ENCODE results near the gene RETSAT.
"Not testable (repeated sequence)": the region's sequence is repeated elsewhere in the genome, so short reads cannot be mapped to it uniquely, and the experiment has no call there.

Gene RETSAT

DNA sequence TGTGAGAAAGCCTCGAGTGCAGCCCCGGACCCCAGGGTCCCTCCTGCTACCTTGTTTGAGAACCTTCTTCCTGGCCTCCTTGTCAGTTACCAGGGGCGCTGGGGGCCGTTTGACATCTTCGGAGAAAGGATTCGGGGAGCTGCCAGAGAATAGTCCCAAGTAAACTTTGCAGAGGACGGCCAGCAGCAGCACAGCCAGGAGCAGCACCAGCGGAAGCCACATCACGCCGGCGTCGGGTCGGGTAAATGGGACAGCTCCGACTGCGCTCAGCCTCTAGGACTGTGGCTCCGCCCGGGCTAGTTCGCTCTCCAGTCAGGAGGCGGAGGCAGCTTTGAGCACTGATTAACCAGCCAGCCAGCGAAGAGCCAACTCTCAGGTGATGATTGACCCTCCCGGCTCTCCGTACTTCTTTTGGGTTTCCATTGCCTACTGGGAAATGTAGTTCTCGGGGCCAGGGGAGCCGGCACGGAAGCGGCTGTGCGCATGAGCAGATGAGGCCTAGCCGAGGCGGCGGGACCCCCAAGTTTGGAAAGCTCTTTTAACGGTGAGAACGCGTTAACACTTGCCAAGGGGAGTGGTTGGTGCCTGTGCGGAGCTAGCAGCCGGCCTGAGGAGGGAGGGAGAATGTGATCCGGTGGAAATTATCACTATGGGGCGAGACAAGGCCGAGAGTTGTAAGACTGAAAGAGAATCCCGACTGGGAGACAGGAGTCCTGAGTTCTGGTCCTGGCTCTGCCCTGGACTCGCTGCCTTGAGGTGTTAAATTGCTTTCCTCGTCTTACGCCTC, at the start of gene RETSAT, which contains the start of gene ELMOD3:
TSS of gene RETSAT (minus strand) at position 243 of the 787 bp plus-strand sequence. CDS start at position 222, 21 bp downstream.
TSS of gene ELMOD3 (plus strand) at position 484 of the 787 bp plus-strand sequence. CDS start 2,430 bp downstream, outside the sequence.
- peak; percentile 75 for DNase-seq (ENCODE audit: low read depth)

DNA sequence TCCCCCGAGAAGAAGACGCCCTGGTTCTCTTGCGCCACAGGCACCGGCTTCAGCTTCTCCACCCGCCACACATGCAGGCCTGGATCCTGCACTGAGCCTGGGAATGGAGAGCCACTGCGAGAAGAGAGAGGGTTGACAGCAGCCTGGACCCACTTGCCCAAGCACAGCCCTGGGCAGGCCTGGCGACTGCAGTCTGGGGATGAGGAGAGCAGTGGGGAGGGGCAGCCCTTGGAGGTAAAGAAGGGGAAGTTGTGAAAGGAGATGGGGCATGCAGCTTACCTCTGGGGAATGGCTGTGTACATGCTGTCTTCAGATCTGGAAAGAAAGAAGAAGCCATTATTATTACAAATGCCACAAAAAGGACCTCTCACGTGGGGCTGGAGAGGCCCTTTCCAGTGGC, 47.5 kb upstream of the RETSAT start:
- DNase-seq (ENCODE audit: low read depth): no peak

DNA sequence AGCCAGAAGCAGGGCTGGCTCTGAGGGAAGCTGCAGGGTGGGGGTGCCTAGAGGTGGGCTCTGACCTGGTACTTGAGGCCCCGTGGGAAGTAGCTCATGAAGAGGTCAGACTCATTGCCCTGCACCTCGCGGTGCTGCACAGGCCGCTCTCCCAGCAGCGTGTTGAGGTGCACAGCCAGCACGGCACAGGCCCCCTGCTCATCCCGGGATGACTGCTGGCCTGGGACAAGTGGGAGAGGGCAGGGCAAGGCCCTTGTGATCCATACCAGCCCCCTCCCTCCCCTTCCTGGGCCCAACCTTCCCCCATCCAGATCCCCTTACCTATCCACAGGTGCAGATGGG, 47.1 kb upstream of the RETSAT start:
- DNase-seq (ENCODE audit: low read depth): no peak

DNA sequence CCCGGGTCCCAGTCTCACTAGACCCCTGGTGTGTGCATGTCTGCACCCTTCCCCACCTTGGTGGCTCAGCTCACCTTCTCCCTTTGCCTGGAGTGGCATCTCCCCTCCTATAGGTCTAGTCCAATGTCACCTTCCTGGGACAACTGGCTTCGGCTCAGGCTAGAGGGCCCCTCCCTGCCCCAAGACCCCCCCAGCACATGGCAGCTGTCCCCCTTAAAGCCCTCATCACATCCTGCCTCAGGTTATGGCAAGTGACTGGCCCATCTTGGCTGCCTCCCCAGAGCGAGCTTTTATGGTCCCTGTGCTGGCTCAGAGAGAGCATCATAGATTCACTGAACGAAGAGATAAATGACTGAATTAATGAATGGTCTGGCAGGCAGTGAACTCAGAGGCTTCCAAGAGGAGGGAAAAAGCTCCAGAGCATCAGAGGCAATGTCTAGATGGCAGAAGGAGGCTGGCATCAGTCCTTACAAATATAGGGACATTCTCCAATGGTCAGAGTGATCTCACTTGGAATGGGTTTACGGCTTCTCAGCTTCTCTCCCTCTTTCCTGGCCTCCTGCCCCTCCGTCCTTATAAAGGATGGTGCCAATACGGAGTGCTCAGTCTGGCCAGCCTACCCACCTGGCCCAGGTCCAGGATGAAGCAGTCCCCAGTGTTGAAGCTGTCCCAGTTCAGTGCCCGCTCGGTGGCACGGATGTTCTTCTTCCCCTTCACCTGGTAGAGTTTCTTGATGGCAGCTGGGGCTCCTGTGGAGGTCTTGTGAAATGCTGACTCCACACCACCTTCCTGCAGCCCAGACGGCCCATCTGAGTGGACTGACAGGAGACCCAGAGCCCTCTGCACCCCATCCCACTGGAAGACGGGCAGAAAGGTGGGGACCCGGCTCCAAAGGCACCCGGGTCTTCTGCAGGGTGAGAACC, 46.5 kb upstream of the RETSAT start:
- no peak for DNase-seq (ENCODE audit: low read depth)

DNA sequence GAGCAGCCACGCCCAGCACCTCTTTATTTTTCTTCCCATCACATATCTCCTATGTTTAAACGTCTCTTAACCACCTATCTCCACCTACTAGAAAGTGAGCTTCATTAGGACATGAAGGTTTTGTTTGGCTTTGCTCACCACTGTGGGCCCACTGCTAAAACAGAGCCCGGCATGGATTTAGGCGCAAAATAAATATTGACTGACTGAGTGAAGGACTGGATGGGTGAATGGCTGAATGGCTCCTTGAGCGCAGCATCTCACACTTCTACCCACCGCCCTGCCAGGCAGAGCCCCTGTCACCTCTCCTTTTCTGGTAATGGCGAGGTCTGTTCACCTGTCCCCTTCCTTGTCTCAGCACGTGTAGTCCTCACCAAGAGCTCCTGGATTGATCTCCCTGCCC, 45.7 kb upstream of the RETSAT start:
- no peak for DNase-seq (ENCODE audit: low read depth)

DNA sequence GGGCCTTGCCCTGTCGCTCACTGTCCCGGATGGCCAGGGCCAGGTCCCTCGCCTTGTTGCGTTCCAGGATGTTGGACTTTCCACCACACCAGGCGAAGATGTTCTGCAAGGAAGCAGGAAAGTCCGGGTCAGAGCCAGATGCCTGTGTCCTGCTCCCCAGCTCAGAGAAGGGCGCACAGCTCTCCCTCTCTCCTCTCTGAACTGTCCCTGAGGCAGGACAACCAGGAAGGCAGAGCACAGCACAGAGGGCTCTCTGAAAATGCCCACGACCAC, 44.8 kb upstream of the RETSAT start:
- DNase-seq (ENCODE audit: low read depth): no peak

DNA sequence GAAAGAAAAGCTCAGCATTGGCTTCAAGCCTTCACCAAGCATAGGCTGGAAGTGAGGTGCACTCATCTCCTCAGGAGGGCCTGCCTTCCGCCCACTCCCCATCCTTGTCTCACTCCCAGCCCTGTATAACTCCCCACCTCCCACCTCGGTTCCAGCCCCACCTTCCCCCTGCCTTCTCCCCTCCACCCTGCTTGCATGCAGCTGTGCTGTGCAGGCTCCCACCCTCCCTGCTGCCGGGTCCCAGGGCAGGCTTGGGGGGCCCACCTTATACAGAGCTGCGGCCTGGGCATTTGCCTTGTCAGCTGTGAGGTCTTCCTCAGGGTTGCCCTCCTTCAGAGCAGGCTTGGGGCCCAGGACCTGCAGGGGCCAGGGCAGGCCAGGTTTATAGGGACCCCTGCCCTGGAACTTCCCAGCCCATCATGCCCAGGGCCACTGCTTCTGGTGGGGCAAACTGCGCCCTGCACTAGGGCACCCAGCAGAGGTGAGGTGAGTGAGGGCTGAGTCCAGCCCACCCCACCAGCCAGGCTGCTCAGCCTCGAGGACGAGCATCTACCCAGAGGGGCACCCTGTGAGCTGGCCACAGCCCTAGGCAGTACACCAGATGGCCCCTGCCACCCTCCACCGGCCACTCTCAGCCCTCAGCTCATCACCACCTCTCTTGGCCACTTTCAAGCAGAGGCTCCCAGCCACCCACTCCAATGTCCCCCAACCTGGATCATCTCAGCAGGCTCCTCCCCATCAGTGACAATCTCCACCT, 44.3 kb upstream of the RETSAT start:
- DNase-seq (ENCODE audit: low read depth): no peak

DNA sequence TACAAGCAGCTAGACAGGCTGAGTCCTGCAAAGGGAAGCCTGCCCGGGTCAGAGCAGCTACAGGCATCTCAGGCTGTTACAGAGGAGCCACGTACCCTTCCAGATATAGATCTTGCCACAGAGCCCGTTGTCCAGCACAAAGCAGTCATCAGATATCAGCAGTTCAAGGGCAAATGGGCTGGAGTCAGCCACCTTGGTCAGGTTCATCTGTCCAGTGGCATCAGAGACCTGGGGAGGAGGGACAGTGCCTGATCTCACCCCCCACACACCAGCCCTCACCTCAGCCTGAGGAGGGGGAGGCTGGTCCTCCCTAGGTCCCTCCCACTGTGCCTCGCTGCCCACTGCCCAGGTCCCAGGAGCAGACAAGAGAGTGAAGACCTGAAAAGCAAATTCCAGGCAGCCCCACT, 43.6 kb upstream of the RETSAT start:
- no peak for DNase-seq (ENCODE audit: low read depth)

DNA sequence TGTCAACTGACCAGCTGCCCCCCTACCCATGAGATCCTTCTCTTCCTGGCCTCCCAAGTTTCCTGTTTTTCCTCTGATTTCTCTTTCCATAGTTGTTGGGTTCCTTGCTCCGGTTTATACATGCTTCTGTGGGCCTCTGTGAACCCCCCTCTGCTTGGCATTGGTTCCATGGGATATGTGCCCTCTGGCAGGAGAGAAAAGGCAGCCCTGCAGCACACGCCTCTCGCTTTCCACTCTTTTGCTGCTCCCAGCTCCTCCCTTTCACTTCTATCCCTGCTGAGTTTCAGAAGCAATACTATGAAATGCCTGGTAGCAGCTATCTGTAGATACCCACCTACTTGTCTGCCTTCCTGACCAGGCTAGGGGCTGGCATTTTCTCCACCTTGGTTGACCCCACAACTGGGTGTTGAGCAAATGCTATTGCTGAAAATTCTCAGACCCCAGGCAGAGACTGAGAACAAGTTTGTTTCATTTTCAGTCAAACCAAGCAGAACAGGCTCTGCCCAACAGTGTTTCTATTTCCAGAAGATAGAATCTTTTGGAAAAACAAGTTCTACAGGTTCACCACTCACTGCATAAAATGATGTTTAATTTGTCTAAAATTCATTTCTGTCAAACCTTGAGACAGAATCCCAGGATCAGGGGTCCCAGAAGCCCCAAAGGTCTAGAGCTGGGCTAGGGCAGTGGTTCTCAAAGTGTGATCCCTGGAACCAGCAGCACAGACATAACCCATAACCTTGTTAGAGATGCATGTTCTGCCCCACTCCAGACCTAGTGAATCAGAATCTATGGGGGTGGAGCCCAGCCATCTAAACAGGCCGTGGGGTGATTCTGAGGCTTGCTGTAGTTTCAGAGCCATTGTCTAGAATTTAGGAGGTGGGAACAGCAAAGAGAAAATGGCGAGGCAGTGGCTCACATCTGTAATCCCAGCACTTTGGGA, 42.5 kb upstream of the RETSAT start:
- no peak for DNase-seq (ENCODE audit: low read depth)

DNA sequence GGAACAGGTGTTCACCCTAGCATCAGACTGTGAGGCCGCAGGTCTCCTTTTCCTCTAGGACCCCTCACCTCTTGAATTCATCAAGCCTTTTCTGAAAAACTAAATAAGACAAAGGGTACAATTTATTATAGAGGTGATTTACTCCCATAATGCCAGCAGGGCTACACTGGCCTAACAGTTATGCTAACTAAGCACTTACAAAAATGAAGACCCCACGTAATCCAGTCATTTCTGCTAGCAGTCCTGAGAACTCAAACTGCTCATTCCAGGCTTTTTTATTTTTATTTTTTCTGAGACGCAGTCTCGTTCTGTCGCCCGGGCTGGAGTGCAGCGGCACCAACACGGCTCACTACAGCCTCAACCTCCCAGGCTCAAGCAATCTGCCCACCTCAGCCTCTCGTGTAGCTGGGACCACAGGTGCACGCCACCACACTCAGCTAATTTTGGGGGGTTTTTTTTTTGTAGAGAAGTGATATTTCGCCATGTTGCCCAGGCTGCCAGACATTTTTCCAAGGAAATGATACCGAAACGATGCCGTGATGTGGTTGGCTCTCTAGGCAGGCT, 41.7 kb upstream of the RETSAT start:
- DNase-seq (ENCODE audit: low read depth): no peak

DNA sequence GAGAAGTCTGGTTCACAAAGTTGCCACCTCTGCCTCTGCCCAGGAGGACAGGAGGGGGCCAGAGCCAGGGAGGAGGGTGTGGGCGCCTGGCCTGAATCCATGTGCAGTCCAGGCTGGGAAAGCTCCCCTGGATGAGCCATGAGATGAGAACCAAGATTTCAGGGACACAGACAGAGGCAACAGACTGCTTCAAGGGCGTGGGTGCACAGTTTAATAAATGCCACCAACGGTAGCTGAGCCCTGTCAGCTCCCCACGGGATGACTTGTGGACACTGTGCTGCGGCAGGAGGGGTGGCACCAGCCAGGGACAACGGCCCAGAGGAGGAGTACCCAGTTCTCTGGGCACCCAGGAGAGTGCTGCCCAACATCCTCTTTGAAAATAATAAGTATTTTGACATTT, 40.6 kb upstream of the RETSAT start:
- no peak for DNase-seq (ENCODE audit: low read depth)

DNA sequence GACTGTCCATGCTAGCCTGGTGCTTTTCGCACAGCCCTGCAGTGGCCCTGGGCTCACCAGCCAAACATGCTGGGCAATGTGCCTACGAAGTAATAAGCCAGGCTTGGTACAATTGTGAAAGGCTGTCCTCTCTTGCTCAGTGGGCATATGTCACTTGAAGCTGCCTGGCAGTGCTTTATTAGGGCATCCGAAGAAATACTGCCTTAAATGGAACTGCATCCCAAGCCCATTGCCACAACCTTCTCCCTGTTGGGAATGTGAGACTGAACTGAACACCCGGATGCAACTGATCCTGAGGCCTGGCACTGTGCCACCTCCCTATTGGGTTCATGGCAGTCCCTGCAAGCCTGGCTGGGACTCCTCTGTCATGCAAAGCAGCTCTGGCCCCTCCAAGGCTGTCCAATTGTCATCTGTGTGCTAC, 39.9 kb upstream of the RETSAT start:
- no peak for DNase-seq (ENCODE audit: low read depth)

DNA sequence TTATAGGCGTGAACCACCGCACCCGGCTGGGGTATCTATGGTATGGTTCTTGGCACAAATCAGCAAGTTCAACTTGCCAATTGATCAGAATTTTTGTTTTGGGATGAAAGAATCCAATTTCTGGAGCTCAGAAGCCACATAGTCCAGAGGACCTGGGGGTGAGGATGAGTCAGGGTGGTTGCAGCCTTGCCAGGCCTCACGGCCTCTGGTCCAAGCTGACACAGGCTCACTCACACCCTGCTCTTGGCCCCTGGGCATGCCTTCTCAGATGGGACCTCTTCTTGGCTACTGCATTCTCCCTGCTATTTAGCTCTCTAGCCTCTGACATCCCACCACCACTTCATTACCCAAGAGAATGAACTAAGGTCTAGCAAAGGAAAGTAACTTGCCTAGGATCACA, 39.5 kb upstream of the RETSAT start:
- no peak for DNase-seq (ENCODE audit: low read depth)

DNA sequence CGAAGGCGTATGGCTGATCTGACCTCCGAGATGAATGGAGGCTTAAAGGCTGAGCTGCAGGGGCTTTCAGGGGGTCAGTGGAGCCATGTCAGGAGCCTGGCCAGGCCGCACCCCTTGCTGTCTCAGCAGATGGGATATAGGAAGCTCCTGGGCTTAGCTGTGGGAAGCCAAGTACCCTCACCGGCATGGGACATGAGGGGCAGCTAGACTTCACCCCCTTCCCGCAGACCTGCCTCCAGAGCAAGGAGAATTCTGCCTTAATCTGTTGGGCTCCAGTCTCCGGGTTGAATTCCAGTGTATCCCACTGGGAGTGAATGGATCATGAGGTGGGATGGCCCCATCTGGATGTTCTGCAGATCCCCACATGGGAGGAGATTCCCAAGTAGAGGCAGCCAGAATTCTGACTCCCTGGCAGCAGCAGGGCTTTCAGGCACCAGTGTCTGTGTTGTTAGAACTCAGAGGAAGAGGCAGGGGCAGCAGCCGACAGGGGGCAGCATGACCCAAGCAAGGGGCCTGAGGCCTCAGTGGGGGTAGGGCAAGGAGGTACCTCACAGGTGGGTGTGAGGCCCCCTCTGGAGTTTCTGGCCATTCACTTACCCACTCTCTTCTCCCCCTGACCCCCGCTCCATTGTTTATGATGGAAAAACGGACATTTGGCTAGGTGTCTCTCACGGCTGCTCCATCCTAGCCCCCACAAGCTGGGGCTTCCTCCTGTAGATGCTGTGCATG, 36.8 kb upstream of the RETSAT start:
- peak; percentile 38 for DNase-seq (ENCODE audit: low read depth)

DNA sequence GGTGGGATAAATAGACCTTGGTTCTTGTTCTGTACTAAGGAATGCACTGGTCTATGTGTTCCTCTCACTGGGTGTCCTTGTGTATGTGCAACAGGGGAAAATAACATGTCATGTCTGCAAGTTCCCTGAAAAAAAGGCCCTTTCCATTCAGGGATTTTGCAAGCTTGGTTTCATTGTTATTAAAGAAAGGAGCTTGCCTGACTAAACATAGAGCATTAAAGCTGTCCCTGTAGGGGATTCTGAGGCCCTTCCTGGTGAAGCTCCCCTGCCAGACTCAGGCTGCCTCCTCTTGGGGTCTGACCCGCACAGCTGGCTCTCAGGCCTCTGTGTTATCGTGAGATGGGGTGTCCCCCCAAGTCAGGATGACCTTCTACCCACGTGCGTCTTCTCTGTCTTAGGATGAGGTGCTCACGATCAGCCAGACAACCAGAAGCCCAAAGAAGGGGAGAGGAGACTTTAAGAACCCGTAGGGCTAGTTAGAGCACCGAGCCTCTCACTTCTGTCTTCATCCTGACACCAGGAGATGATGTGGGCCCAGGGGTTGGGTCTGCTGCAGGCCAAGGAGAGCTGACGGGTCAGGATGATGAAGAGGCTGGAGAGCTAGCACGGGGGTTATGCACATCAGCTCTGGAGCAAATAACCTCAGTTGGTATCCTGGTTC, 34.7 kb upstream of the RETSAT start:
- no peak for DNase-seq (ENCODE audit: low read depth)

DNA sequence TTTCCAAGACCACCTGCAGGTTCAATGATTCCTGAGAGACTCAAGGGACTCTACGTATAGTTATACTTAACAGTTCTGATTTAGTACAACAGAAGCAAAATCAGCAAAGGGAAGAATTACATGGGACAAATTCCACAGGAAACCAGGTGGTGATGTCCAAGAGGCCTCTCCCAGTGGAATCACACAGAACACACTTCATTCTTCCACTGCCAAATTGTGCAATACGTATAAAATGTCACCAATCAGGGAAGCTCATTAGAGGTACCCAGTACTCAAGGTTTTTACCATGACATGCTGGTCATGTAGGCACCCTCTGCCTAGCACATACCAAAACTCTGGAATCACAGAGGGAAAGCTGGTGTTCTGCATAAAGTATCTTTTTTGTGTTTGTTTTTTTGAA, 33.4 kb upstream of the RETSAT start:
- DNase-seq (ENCODE audit: low read depth): no peak

DNA sequence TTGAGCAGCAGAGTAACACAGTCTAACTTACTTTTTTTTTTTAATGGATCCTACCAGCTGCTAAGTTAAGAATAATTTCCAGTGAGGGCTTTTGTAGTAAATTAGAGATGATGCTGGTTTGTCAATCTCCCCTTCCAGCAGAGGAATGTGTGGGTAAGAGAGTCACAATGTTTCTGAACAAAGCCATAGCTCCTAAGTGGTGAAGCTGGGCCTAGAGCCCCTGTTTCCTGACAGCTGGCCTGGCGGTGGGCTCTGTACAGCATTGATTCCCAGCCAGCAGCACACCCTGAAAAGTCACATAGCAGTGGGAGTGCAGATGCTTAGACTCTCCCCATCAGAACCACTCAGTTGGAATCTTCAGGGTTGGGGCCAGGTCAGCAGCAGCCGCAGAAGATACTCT, 31.4 kb upstream of the RETSAT start:
- DNase-seq (ENCODE audit: low read depth): no peak

DNA sequence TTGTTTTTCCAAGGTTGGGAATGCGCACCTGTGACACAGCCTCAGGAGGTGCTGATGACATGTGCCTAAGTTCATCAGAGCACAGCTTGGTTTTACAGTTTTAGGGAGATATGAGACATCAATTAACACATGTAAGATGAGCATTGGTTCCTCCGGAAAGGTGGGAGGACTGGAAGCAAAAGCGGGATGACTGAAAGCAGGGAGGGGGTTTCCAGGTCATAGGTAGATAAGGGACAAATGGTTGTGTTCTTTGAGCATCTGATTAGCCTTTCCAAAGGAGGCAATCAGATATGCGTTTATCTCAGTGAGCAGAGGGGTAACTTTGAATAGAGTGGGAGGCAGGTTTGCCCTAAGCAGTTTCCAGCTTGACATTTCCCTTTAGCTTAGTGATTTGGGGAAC, 29.5 kb upstream of the RETSAT start:
- no peak for DNase-seq (ENCODE audit: low read depth)

DNA sequence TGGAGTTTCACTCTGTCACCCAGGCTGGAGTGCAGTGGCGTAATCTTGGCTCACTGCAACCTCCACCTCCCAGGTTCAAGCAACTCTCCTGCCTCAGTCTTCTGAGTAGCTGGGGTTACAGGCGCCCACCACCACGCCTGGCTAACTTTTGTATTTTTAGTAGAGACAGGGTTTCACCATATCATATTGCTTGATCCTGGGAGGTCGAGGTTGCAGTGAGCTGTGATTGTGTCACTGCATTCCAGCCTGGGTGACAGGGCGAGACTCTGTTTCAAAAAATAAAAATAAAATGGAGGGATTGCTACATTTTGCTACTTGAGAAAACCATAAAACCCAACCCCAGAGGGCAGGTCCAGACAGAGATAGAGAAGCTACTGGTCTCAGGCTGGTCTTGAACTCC, 28.8 kb upstream of the RETSAT start:
- DNase-seq (ENCODE audit: low read depth): not testable (repeated sequence)

DNA sequence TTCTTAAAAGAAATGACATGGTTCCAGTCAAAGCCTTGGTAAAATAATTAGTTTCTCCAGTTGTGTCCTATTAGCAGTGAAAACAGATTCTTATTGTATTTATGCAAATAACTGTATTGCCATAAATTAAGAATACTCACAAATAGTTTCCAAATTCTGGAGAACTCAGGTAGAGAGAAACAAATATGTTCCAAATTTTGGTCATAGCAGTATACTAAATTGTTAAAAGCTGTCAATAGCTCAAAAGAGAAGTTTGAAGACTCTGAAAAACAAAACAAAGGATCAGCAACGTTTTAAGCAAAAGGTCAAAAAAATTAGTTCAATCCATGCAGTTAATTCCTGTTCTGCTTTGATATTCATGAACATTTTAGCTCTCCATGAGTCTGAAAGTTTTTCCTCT, 25.7 kb upstream of the RETSAT start:
- no peak for DNase-seq (ENCODE audit: low read depth)

Data from stimulated activated CD8-positive, alpha-beta memory T cell treated with anti-CD3 and anti-CD28 coated beads, Interleukin-15, amount 100 ng/mL, for 24 hours (primary cell).